CD4-positive, alpha-beta memory T cell (primary cell): ENCODE results near the gene DVL3. TPM values are rescaled to one million over a fixed set of nuclear protein-coding genes. Genes with fewer than 3 reads are reported as not detected.

Source experiments
- CTCF ChIA-PET: fragments of 350-600 bp; sonication (Branson Sonifier 250); formaldehyde crosslinking; loops from one replicate; lab custom pipeline; 2021; ENCODE audit warnings: inconsistent platforms; ENCODE audit not compliant: partially characterized antibody; lab: Charles Lee
- POLR2A ChIA-PET: fragments of 350-600 bp; sonication (Branson Sonifier 250); formaldehyde crosslinking; loops from one replicate; lab custom pipeline; 2021; ENCODE audit not compliant: partially characterized antibody; lab: Charles Lee
- DNase-seq, 5 donors: peaks; one replicate each; pipeline versions ENCODE4 v3.0.0 to v3.0.0-alpha.2; 2020 to 2022; ENCODE audit warnings: mixed read lengths in 1 of 5
- H3K27ac ChIP-seq: one replicate; pipeline ENCODE4 v1.7.0; 2013; ENCODE audit warnings: low read depth, low read length
- H3K27me3 ChIP-seq: 2 replicates; pipeline ENCODE4 v1.7.0; 2013; ENCODE audit warnings: mild to moderate bottlenecking, low read length, moderate library complexity; ENCODE audit not compliant: insufficient read depth
- H3K36me3 ChIP-seq: 2 replicates; pipeline ENCODE4 v1.7.0; 2013; ENCODE audit warnings: mild to moderate bottlenecking, low read length, moderate library complexity; ENCODE audit not compliant: insufficient read depth
- H3K4me1 ChIP-seq: 2 replicates; pipeline ENCODE4 v1.7.0; 2013; ENCODE audit warnings: mild to moderate bottlenecking, low read length, moderate library complexity; ENCODE audit not compliant: insufficient read depth
- H3K4me3 ChIP-seq, 2 donors: one replicate each; pipeline ENCODE4 v1.7.0; 2013; ENCODE audit warnings: low read length in 2 of 2, mild to moderate bottlenecking in 1 of 2
- H3K9me3 ChIP-seq, 2 donors: one replicate each; pipeline ENCODE4 v1.7.0; 2013; ENCODE audit warnings: low read length in 2 of 2, control low read depth in 1 of 2; ENCODE audit not compliant: control insufficient read depth in 1 of 2
- H3K27ac Mint-ChIP-seq, 7 donors: one replicate each; pipeline ENCODE4 v1.8.0; 2020 to 2021; ENCODE audit warnings: mixed read lengths in 7 of 7, mild to moderate bottlenecking in 6 of 7, inconsistent platforms in 3 of 7, moderate library complexity in 3 of 7
- H3K27me3 Mint-ChIP-seq, 2 donors: one replicate each; pipeline ENCODE4 v1.8.0; 2020 to 2021; ENCODE audit warnings: mixed read lengths in 2 of 2
- H3K36me3 Mint-ChIP-seq, 2 donors: one replicate each; pipeline ENCODE4 v1.8.0; 2020 to 2021; ENCODE audit warnings: mixed read lengths in 2 of 2, inconsistent platforms in 1 of 2, mild to moderate bottlenecking in 1 of 2
- H3K4me1 Mint-ChIP-seq, 4 donors: one replicate each; pipeline ENCODE4 v1.8.0; 2020 to 2021; ENCODE audit warnings: mixed read lengths in 4 of 4, mild to moderate bottlenecking in 1 of 4
- H3K4me3 Mint-ChIP-seq, 8 donors: one replicate each; pipeline ENCODE4 v1.8.0; 2020 to 2021; ENCODE audit warnings: mixed read lengths in 8 of 8, mild to moderate bottlenecking in 7 of 8, moderate library complexity in 6 of 8, inconsistent platforms in 3 of 8
- H3K9me3 Mint-ChIP-seq, 8 donors: one replicate each; pipeline ENCODE4 v1.8.0; 2020 to 2021; ENCODE audit warnings: mixed read lengths in 8 of 8, mild to moderate bottlenecking in 5 of 8, inconsistent platforms in 3 of 8, moderate library complexity in 1 of 8
- intact Hi-C: fragments of 100-400 bp; cut with micrococcal nuclease; formaldehyde crosslinking; loops from one replicate; pipeline ENCODE4 v1.15.1; 2023
- polyA plus RNA-seq, 2 donors: library from polyadenylated mRNA; unstranded; fragments of 300-500 nt; fragmentation: Illumina TruSeq; gene quantifications; one replicate each; pipeline ENCODE4 v1.2.3, GENCODE V29; 2021
- total RNA-seq, 2 experiments: library from RNA; stranded (reverse); gene quantifications; one replicate each; pipeline ENCODE4 v1.2.3, GENCODE V29; 2021

Gene DVL3
- total and polyA plus RNA-seq, 4 experiments from 2014 or later = 3.0 to 46.4 (median 28.7) TPM

DNA sequence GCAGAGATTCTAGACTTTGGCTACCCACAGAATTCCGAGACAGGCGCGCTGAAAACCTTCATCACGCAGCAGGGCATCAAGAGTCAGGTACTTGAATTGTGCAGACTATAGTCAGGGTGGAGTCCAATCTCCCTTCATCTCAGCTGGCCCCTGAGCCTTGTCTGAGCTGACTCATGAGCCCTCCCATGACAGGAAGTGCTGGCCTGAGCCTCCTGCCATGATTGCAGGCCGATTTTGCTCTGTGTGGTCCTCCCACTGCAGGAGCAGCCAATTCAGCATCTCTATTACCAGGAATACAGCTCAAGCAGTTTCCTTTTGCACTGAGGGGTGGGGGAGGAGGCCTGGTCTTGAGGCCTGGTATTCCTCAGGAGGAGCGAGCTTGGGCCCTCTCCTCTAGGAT is 25.0 kb downstream of the DVL3 start:
- ChIA-PET POLR2A (no interaction called here), CTCF (interaction anchor here (0.6 to 2.0 kb wide), 6 partner anchors 44 to 235 kb away, joined by 3 to 7 read pairs (median 4); partner anchors contain the start of genes ABCC5 and EEF1AKMT4)
- H3K9me3 Mint-ChIP-seq = no peaks in the 10 kb centered on the region
- Histone ChIP-seq H3K9me3 (no peaks in the 10 kb centered on the region), H3K36me3 (peaks cover 71% of the 10 kb centered on the region), H3K27ac (no peak overlapping the region), H3K27me3 (no peaks in the 10 kb centered on the region), H3K4me3 (no peak overlapping the region), H3K4me1 (peaks cover 37% of the 10 kb centered on the region)
- peak overlapping the region in 2 of 7 donors; percentile 17 to 24 for H3K27ac Mint-ChIP-seq
- H3K4me1 Mint-ChIP-seq = peaks cover 15 to 37% (median 27%) of the 10 kb centered on the region in 4 donors
- H3K36me3 Mint-ChIP-seq = peaks cover 43 to 71% of the 10 kb centered on the region in 2 donors
- H3K4me3 Mint-ChIP-seq = no peak overlapping the region
- no peak for DNase-seq
- intact Hi-C loops = no loop called here
- no peaks in the 10 kb centered on the region for H3K27me3 Mint-ChIP-seq

DNA sequence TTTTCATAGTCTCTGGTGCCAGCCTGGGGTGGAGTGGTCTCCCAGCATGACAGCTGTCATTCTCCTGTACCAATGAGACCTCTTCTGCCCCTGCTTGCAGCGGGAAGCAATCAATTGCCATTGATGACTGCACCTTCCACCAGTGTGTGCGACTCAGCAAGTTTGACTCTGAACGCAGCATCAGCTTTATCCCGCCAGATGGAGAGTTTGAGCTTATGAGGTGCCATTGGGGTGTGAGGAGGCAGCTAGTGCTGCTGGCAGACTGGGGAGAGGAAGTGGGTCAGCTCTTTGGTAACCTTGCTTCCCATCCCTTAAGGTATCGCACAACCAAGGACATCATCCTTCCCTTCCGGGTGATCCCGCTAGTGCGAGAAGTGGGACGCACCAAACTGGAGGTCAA is 26.4 kb downstream of the DVL3 start:
- H3K27ac Mint-ChIP-seq = no peak overlapping the region
- H3K36me3 Mint-ChIP-seq = peaks cover 46 to 74% of the 10 kb centered on the region in 2 donors
- intact Hi-C loops = no loop called here
- H3K9me3 Mint-ChIP-seq = no peaks in the 10 kb centered on the region
- no peaks in the 10 kb centered on the region for H3K27me3 ChIP-seq
- no peak overlapping the region for H3K4me3 Mint-ChIP-seq
- peaks cover 14 to 35% (median 24%) of the 10 kb centered on the region in 4 donors for H3K4me1 Mint-ChIP-seq
- ChIA-PET POLR2A (interaction anchor here (1.0 kb wide), 1 partner anchor 68 kb away, joined by 3 read pairs; the partner anchor contains the start of gene EEF1AKMT4), CTCF (interaction anchor here (2.0 kb wide), 1 partner anchor 69 kb away, joined by 7 read pairs; the partner anchor contains the start of gene EEF1AKMT4)
- no peak for DNase-seq
- H3K27ac ChIP-seq = no peak overlapping the region
- no peaks in the 10 kb centered on the region for H3K9me3 ChIP-seq
- H3K27me3 Mint-ChIP-seq = no peaks in the 10 kb centered on the region
- no peak overlapping the region for H3K4me3 ChIP-seq
- peaks cover 32% of the 10 kb centered on the region for H3K4me1 ChIP-seq
- H3K36me3 ChIP-seq = peaks cover 71% of the 10 kb centered on the region

DNA sequence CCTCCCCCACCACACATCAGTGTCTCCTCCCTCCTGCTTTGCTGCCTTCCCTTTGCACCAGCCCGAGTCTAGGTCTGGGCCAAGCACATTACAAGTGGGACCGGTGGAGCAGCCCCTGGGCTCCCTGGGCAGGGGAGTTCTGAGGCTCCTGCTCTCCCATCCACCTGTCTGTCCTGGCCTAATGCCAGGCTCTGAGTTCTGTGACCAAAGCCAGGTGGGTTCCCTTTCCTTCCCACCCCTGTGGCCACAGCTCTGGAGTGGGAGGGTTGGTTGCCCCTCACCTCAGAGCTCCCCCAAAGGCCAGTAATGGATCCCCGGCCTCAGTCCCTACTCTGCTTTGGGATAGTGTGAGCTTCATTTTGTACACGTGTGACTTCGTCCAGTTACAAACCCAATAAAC is 28.5 kb downstream of the DVL3 start:
- intact Hi-C loops = no loop called here

DNA sequence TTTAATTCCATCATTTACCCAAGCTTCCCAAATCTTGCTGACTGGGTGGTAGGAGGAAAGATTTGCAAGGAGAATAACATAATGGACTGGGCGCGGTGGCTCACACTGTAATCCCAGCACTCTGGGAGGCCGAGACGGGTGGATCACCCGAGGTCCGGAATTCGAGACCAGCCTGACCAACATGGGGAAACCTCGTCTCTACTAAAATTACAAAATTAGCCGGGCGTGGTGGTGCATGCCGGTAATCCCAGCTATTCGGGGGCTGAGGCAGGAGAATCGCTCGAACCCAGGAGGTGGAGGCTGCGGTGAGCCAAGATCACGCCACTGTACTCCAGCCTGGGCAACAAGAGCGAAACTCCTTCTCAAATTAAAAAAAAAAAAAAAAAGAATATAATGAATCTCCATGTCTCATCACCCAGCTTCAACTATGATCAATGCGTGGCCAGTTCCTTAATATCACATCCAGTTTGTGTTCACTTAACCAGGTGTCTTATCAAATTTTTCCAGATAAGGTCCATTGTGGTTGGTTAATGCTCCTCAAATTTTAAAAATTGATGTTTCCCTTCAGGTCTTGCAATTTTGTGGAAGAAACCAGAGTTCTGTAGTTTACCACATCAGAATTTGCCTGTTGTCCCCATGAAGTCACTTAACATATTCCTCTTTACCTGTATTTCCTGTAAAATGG is 29.5 kb downstream of the DVL3 start:
- peaks cover 30% of the 10 kb centered on the region for H3K4me1 ChIP-seq
- H3K36me3 ChIP-seq = peaks cover 63% of the 10 kb centered on the region
- ChIA-PET POLR2A (interaction anchor here (0.6 to 2.4 kb wide), 8 partner anchors 8 to 706 kb away, joined by 3 to 26 read pairs (median 7); partner anchors contain the start of genes AP2M1 and EIF2B5), CTCF (interaction anchor here (1.1 kb wide), 1 partner anchor 37 kb away, joined by 3 read pairs; no protein-coding TSS in a partner anchor)
- peaks cover 41 to 81% of the 10 kb centered on the region in 2 donors for H3K36me3 Mint-ChIP-seq
- no peaks in the 10 kb centered on the region for H3K27me3 Mint-ChIP-seq
- no peak for DNase-seq
- no peak overlapping the region for H3K4me3 ChIP-seq
- H3K27ac ChIP-seq = no peak overlapping the region
- peaks cover 26 to 41% (median 34%) of the 10 kb centered on the region in 4 donors for H3K4me1 Mint-ChIP-seq
- H3K27me3 ChIP-seq = no peaks in the 10 kb centered on the region
- intact Hi-C loops = loop anchor here (1.0 to 5.0 kb wide), 6 partner anchors 10 to 547 kb away; partner anchors contain the start of genes ABCC5, AP2M1, CLCN2 and EIF2B5
- H3K4me3 Mint-ChIP-seq = peak overlapping the region in 6 of 8 donors; percentile 73 to 99 (median 98)
- no peaks in the 10 kb centered on the region for H3K9me3 Mint-ChIP-seq
- peak overlapping the region in 6 of 7 donors; percentile 24 to 98 (median 93) for H3K27ac Mint-ChIP-seq
- H3K9me3 ChIP-seq = no peaks in the 10 kb centered on the region

More for the DNA sequence above, 28.5 kb downstream of the DVL3 start:
- H3K4me3 ChIP-seq = no peak overlapping the region
- no peaks in the 10 kb centered on the region for H3K9me3 ChIP-seq
- H3K27ac ChIP-seq = no peak overlapping the region
- H3K36me3 ChIP-seq = peaks cover 63% of the 10 kb centered on the region
- peaks cover 49 to 81% of the 10 kb centered on the region in 2 donors for H3K36me3 Mint-ChIP-seq
- H3K4me3 Mint-ChIP-seq = no peak overlapping the region
- no peak for DNase-seq
- POLR2A ChIA-PET = interaction anchor here (1.5 kb wide), 1 partner anchor 9 kb away, joined by 10 read pairs; no protein-coding TSS in a partner anchor
- peaks cover 22 to 40% (median 31%) of the 10 kb centered on the region in 4 donors for H3K4me1 Mint-ChIP-seq
- no peaks in the 10 kb centered on the region for H3K27me3 Mint-ChIP-seq
- no peak overlapping the region for H3K27ac Mint-ChIP-seq
- no peaks in the 10 kb centered on the region for H3K9me3 Mint-ChIP-seq
- no peaks in the 10 kb centered on the region for H3K27me3 ChIP-seq
- CTCF ChIA-PET = interaction anchor here (1.1 kb wide), 1 partner anchor 38 kb away, joined by 3 read pairs; no protein-coding TSS in a partner anchor
- H3K4me1 ChIP-seq = peaks cover 30% of the 10 kb centered on the region

DNA sequence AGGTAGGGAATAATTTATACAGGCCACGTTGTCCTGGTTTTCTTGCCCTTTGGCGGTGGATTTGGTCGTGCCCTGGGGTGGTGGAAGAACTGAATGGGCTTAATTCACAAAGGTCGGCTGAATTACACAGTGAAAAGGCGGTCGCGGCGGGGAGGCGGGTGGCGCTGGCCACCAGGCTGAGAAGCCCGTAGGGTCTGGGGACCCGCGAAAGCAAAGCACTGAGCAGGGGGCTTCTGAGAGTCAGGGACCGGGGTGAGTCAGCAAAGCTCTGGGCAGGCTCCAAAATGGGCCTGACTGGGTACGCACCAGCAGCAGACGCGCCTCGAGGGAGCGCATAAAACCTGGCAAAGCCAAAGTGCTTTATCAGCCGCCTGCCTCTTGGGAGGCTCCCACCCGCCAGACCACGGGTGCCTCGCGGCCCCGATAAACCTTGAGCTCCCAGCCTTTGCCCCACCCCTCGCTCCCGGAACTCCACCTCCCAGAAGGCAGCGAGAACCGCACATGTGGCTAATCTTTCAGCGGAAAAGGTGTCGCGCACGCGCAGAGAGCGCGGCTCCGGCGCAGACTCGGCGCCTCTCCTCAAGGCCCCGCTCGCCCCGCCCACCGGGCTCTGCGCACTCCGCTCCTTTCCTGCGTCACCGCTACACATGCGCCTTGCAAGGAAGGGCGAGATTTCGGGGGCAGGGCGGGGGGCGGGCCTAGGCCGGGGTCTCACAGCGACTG is 30.4 kb downstream of the DVL3 start:
- POLR2A ChIA-PET = interaction anchor here (0.6 to 2.4 kb wide), 8 partner anchors 9 to 707 kb away, joined by 3 to 26 read pairs (median 6); partner anchors contain the start of genes AP2M1, DVL3 and EIF2B5

DNA sequence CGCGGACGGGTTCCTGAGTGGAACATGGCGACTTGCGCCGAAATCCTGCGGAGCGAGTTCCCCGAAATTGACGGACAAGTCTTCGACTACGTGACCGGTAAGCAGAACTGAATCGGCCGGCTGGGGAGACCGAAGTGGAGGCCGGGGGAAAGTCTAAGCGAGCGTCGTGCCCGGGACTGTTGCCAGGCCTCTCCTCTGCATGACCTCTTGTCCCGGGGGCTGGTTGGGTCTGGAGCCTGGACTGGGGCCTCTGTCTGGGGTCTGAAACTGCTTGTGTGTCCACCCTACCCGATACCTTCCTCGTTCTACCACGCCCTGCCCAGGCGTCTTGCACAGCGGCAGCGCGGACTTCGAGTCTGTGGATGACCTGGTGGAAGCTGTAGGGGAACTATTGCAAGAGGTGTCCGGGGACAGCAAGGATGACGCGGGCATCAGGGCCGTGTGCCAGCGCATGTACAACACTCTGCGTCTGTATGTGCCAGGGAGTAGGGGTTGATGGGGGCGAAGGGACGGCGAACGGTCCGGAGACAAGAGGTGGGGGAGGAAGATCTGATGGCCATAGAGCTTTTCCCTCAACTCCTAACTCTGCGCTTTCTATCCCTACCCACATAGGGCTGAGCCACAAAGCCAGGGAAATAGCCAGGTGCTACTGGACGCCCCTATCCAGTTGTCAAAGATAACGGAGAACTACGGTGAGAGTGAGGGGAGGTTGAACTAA is 31.2 kb downstream of the DVL3 start, which contains the start of gene ABCF3:
ABCF3 (plus strand) TSS at position 16 of the 718 bp plus-strand sequence; CDS start at position 25, 9 bp downstream.
- peak within 1 kb of the TSS; percentile 92 to 99 (median 97) for H3K27ac Mint-ChIP-seq
- Histone ChIP-seq H3K4me3 (peak within 1 kb of the TSS; percentile 87 to 98), H3K9me3 (no peaks in the 10 kb centered on the region), H3K36me3 (peaks cover 60% of the 10 kb centered on the region), H3K27me3 (no peaks in the 10 kb centered on the region), H3K4me1 (peaks cover 30% of the 10 kb centered on the region), H3K27ac (peak within 1 kb of the TSS; percentile 80)
- peak within 1 kb of the TSS; percentile 98 to 99 (median 98) for H3K4me3 Mint-ChIP-seq
- intact Hi-C loops = loop anchor here (1.0 to 5.0 kb wide), 7 partner anchors 41 to 549 kb away; partner anchors contain the start of genes ABCC5, CLCN2, EEF1AKMT4 and EIF4G1
- ChIA-PET CTCF (interaction anchor here (0.9 to 1.0 kb wide), 2 partner anchors 11 to 16 kb away, joined by 3 read pairs; partner anchors contain the start of gene AP2M1), POLR2A (interaction anchor here (0.9 to 2.4 kb wide), 7 partner anchors 9 to 176 kb away, joined by 3 to 26 read pairs (median 7); partner anchors contain the start of genes AP2M1, DVL3 and EIF2B5)
- H3K4me1 Mint-ChIP-seq = peaks cover 26 to 47% (median 36%) of the 10 kb centered on the region in 4 donors
- no peak for DNase-seq
- peaks cover 37 to 83% of the 10 kb centered on the region in 2 donors for H3K36me3 Mint-ChIP-seq
- no peaks in the 10 kb centered on the region for H3K9me3 Mint-ChIP-seq
- no peaks in the 10 kb centered on the region for H3K27me3 Mint-ChIP-seq

More for the DNA sequence above, 30.4 kb downstream of the DVL3 start:
- H3K27ac ChIP-seq = peak overlapping the region; percentile 80
- no peaks in the 10 kb centered on the region for H3K9me3 Mint-ChIP-seq
- peak; percentile 98 to 100 (median 99) for DNase-seq
- H3K4me3 ChIP-seq = peak overlapping the region; percentile 87 to 98
- H3K4me1 Mint-ChIP-seq = peaks cover 26 to 47% (median 36%) of the 10 kb centered on the region in 4 donors
- H3K27me3 Mint-ChIP-seq = no peaks in the 10 kb centered on the region
- H3K27me3 ChIP-seq = no peaks in the 10 kb centered on the region
- peak overlapping the region; percentile 92 to 99 (median 97) for H3K27ac Mint-ChIP-seq
- H3K4me3 Mint-ChIP-seq = peak overlapping the region; percentile 98 to 99 (median 98)
- peaks cover 44 to 83% of the 10 kb centered on the region in 2 donors for H3K36me3 Mint-ChIP-seq
- CTCF ChIA-PET = interaction anchor here (0.9 to 1.0 kb wide), 2 partner anchors 11 to 15 kb away, joined by 3 read pairs; partner anchors contain the start of gene AP2M1
- H3K36me3 ChIP-seq = peaks cover 62% of the 10 kb centered on the region
- intact Hi-C loops = loop anchor here (1.0 to 5.0 kb wide), 9 partner anchors 11 to 548 kb away; partner anchors contain the start of genes ABCC5, AP2M1, CLCN2 and EEF1AKMT4
- peaks cover 30% of the 10 kb centered on the region for H3K4me1 ChIP-seq
- H3K9me3 ChIP-seq = no peaks in the 10 kb centered on the region
